Endothelial cell of umbilical vein (primary cell): ENCODE data around the gene SERPINA12. TPM values are rescaled to one million over a fixed set of nuclear protein-coding genes. Genes with fewer than 3 reads are reported as not detected.

Experiments used
- BruUV-seq: library from RNA; stranded (reverse); fragments of 400-500 nt; replicated peaks from 2 replicates; lab custom pipeline; 2021; lab: Mats Ljungman, UMichigan
- CTCF ChIA-PET: fragments of 300-600, 350-600 bp; sonication (Branson Sonifier 250); formaldehyde crosslinking; loops from one replicate; lab custom pipeline; 2021; ENCODE audit warnings: antibody characterized with exemption, inconsistent platforms; lab: Charles Lee
- POLR2A ChIA-PET: fragments of 300-600, 350-600 bp; sonication (Branson Sonifier 250); formaldehyde crosslinking; loops from one replicate; lab custom pipeline; 2021; ENCODE audit warnings: antibody characterized with exemption, inconsistent platforms; lab: Charles Lee
- DNase-seq: peaks from one replicate; pipeline ENCODE4 v3.0.0-alpha.2; 2011; ENCODE audit warnings: low read depth, low spot score
- FAIRE-seq: peaks from 2 replicates; lab custom pipeline; 2011; peaks lifted over from hg19 to GRCh38; lab: Jason Lieb, UNC
- H2AFZ ChIP-seq: 2 replicates; pipeline ENCODE4 v1.6.0; 2012; ENCODE audit warnings: low read depth, low read length, control low read depth, inconsistent platforms
- H3K27ac ChIP-seq: 2 replicates; pipeline ENCODE4 v1.5.1; 2011; ENCODE audit warnings: low read depth, mild to moderate bottlenecking, control low read depth, low read length, moderate library complexity; ENCODE audit not compliant: insufficient read depth
- H3K27me3 ChIP-seq, 2 experiments: 2 replicates each; pipeline versions ENCODE4 v1.6.0 to v1.6.1; 2011; ENCODE audit warnings: low read length in 2 of 2, mixed read lengths in 1 of 2; ENCODE audit not compliant: control insufficient read depth in 2 of 2, insufficient read depth in 2 of 2
- H3K36me3 ChIP-seq, 2 experiments: 2 replicates in 1 of 2; 3 replicates in 1 of 2; pipeline ENCODE4 v1.5.1; 2011; ENCODE audit warnings: low read length in 2 of 2, mild to moderate bottlenecking in 1 of 2, moderate library complexity in 1 of 2; ENCODE audit not compliant: control insufficient read depth in 2 of 2, insufficient read depth in 2 of 2; ENCODE audit errors: extremely low read depth in 1 of 2
- H3K4me1 ChIP-seq: 3 replicates; pipeline ENCODE4 v1.5.1; 2011; ENCODE audit warnings: mild to moderate bottlenecking, low read length; ENCODE audit not compliant: control insufficient read depth, insufficient read depth; ENCODE audit errors: extremely low read depth
- H3K4me2 ChIP-seq: 2 replicates; pipeline ENCODE4 v1.6.1; 2011; ENCODE audit warnings: low read length, control low read depth, mixed read lengths; ENCODE audit not compliant: insufficient read depth
- H3K4me3 ChIP-seq, 3 experiments: fragments of 200-600 bp in 1 of 3; sonication (generic), shearing (Covaris generic) in 1 of 3; replicated peaks in 1 of 3; 2 replicates each; pipeline ENCODE4 v1.5.1; 2011 to 2016; ENCODE audit warnings: control low read depth in 3 of 3, low read length in 3 of 3, mild to moderate bottlenecking in 2 of 3, inconsistent platforms in 1 of 3, low read depth in 1 of 3, moderate library complexity in 1 of 3; ENCODE audit not compliant: insufficient read depth in 1 of 3
- H3K79me2 ChIP-seq: 2 replicates; pipeline ENCODE4 v1.6.0; 2012; ENCODE audit warnings: low read length, inconsistent platforms; ENCODE audit not compliant: control insufficient read depth, insufficient read depth
- H3K9ac ChIP-seq: replicated peaks from 2 replicates; pipeline ENCODE3; 2011; ENCODE audit warnings: low read length, control low read depth; ENCODE audit not compliant: insufficient read depth; ENCODE audit errors: extremely low read depth
- H3K9me1 ChIP-seq: replicated peaks from 3 replicates; pipeline ENCODE4 v1.6.0; 2011; ENCODE audit warnings: mild to moderate bottlenecking, low read length; ENCODE audit not compliant: control insufficient read depth, insufficient read depth; ENCODE audit errors: extremely low read depth
- H3K9me3 ChIP-seq: replicated peaks from 2 replicates; pipeline ENCODE4 v1.5.1; 2012; ENCODE audit warnings: low read length, inconsistent platforms; ENCODE audit not compliant: control insufficient read depth, insufficient read depth
- H4K20me1 ChIP-seq: replicated peaks from 2 replicates; pipeline ENCODE3; 2011; ENCODE audit warnings: mild to moderate bottlenecking, low read length; ENCODE audit not compliant: control insufficient read depth, insufficient read depth; ENCODE audit errors: extremely low read depth
- EZH2 ChIP-seq: IDR thresholded peaks from 2 replicates; pipeline ENCODE4 v1.6.1; 2012; ENCODE audit warnings: borderline replicate concordance, low read depth, mild to moderate bottlenecking, moderate library complexity, low read length, inconsistent platforms; ENCODE audit not compliant: severe bottlenecking
- FOS ChIP-seq: IDR thresholded peaks from 2 replicates; pipeline ENCODE4 v1.6.1; 2011; ENCODE audit warnings: mild to moderate bottlenecking, low read length, moderate library complexity, borderline replicate concordance; ENCODE audit not compliant: insufficient read depth
- GATA2 ChIP-seq: IDR thresholded peaks from 2 replicates; pipeline ENCODE4 v1.7.0; 2011; ENCODE audit warnings: low read depth, mild to moderate bottlenecking, moderate library complexity, mixed read lengths, low read length; ENCODE audit not compliant: insufficient read length, insufficient read depth
- JUN ChIP-seq: IDR thresholded peaks from 2 replicates; pipeline ENCODE4 v1.6.1; 2011; ENCODE audit warnings: borderline replicate concordance, low read depth; ENCODE audit not compliant: insufficient read length, insufficient read depth
- MYC ChIP-seq: IDR thresholded peaks from one replicate; pipeline ENCODE4 v1.6.1; 2011; ENCODE audit warnings: mild to moderate bottlenecking, low read depth, low read length
- POLR2A ChIP-seq: IDR thresholded peaks from 2 replicates; pipeline ENCODE4 v1.6.1; 2012; ENCODE audit warnings: low read depth, mild to moderate bottlenecking, control low read depth, low read length
- POLR2AphosphoS5 ChIP-seq: IDR thresholded peaks from 2 replicates; pipeline ENCODE4 v1.6.1; 2012; ENCODE audit warnings: low read depth, mild to moderate bottlenecking, control low read depth, low read length, moderate library complexity; ENCODE audit not compliant: insufficient read depth
- dilution Hi-C: fragments of 300-500 bp; cut with MboI; formaldehyde crosslinking; loops from one replicate; pipeline ENCODE4 v1.15.0; 2019; ENCODE audit warnings: low sequenced_read_pairs; ENCODE audit not compliant: extremely low pct_ligation_motif_present
- intact Hi-C: fragments of 100-400 bp; cut with micrococcal nuclease; formaldehyde crosslinking; loops from one replicate; pipeline ENCODE4 v1.10.0; 2022
- polyA plus RNA-seq, 4 experiments: library from polyadenylated mRNA; depleted of rRNA in 3 of 4; stranded (reverse) in 3 of 4; unstranded in 1 of 4; fragments of >200 nt; gene quantifications; 2 replicates each; pipeline versions ENCODE4 v1.2.1 to v1.2.3, GENCODE V29; 2011 to 2012; ENCODE audit warnings: missing spikeins in 1 of 4
- total RNA-seq: library from RNA; stranded (reverse); gene quantifications from 2 replicates; pipeline ENCODE4 v1.2.3, GENCODE V29; 2021
- TF ChIP-seq, protein P1 (sequence below): IDR thresholded peaks from 2 replicates; pipeline ENCODE4 v1.6.1; 2011; ENCODE audit not compliant: insufficient read depth, insufficient read length
- TF ChIP-seq, protein P2 (sequence below), 2 donors: IDR thresholded peaks; 1 replicate in 1 of 2; 2 replicates in 1 of 2; pipeline ENCODE4 v1.5.1; 2011; ENCODE audit warnings: low read length in 2 of 2, mild to moderate bottlenecking in 2 of 2, moderate library complexity in 2 of 2, control low read depth in 1 of 2, inconsistent platforms in 1 of 2, low read depth in 1 of 2; ENCODE audit not compliant: insufficient read depth in 1 of 2; ENCODE audit errors: extremely low read depth in 1 of 2

SERPINA12 gene
- total and polyA plus RNA-seq, 2 donors (not counting 3 experiments of a cell fraction or from before 2014, with no cell fraction given), result not detected

DNA sequence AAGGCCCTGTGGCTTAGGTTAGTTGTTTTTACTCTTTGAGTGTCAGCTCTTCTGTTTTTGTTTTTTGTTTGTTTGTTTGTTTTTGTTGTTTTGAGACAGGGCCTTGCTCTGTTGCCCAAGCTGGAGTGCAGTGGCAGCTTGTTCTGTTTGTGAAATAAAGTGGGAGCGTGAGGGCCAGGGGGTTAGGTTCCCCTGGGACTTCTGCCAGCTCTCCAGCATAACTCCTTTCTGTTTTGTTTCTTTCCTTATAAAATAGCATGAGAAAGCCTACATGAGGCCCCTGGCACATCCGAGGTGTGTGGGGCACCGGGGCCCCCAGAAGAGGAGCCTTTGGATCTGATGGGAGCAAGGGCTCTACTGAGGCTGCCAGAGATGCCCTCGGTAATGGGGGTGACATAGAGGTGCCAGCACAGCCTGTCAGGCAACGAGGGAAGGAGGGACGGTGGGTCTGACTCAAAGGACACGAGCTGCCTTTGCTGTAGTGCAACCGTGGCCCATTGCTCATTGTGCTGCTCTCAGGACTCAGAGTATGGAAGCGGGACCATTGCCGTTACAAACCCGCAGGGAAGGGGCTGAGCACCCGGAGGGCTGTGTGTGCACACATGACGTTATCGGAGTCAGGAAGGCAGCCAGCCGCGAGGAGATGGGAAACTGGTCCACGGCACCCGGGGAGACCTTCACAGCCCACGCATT is 47.6 kb downstream of the SERPINA12 start:
- intact Hi-C loops (no loop called here), dilution Hi-C loops (no loop called here)
- TF ChIP-seq FOS (no peak), MYC (no peak)
- TF ChIP-seq, protein P1, sequence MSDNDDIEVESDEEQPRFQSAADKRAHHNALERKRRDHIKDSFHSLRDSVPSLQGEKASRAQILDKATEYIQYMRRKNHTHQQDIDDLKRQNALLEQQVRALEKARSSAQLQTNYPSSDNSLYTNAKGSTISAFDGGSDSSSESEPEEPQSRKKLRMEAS, result no peak
- Histone ChIP-seq H3K9ac (no peak overlapping the region), H3K4me1 (no peaks in the 10 kb centered on the region), H3K36me3 (no peaks in the 10 kb centered on the region), H3K4me2 (no peak overlapping the region), H3K9me3 (peaks cover 2% of the 10 kb centered on the region), H3K27ac (no peak overlapping the region), H2AFZ (no peak overlapping the region), H3K79me2 (no peaks in the 10 kb centered on the region), H3K27me3 (no peaks in the 10 kb centered on the region), H3K9me1 (no peaks in the 10 kb centered on the region), H3K4me3 (no peak overlapping the region), H4K20me1 (no peaks in the 10 kb centered on the region)
- FAIRE-seq, result no peak
- ChIA-PET CTCF (no interaction called here), POLR2A (no interaction called here)
- BruUV-seq, result no TSS peak
- no peak for DNase-seq

DNA sequence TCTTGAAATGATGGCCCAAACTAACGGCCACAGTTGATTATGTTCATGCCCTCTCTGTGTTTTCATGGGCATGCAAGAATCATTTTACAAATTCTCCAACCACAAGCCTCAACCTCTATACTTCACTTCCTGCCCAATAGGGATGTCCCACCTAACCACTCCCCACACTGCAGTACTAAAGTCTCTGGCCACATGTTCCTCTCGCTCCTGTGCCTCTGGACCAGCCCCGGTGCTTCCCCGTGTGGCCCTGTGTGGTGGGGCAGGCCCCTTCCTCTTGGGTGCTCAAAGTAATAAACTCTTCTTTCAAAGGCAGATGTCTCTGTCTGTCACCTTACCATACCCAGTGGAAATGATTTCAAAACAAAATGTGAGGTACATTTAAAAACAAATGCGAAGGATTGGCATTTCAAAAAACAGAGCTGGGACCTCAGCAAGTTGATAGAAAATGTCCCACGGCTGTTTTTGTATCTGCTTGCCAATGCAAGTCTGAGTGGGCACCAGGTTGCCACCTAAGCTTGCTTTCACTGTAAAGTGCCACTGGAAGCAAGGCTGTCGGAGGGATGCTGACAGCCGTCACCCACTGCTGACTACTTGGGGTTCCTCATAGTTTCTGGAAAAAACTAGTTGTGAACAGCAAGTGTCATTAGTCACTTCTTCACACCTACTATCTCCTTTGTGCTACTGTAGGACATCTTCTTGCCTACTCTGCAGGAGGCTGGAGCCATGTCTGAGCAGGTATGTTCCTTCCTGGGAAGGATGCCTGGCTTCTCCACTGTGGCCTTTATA is 48.4 kb downstream of the SERPINA12 start:
- Histone ChIP-seq H3K9me3 (peaks cover 2% of the 10 kb centered on the region), H2AFZ (no peak overlapping the region), H3K79me2 (no peaks in the 10 kb centered on the region), H3K9ac (no peak overlapping the region), H3K9me1 (no peaks in the 10 kb centered on the region), H3K36me3 (no peaks in the 10 kb centered on the region), H4K20me1 (no peaks in the 10 kb centered on the region), H3K27ac (no peak overlapping the region), H3K27me3 (no peaks in the 10 kb centered on the region), H3K4me1 (no peaks in the 10 kb centered on the region), H3K4me2 (no peak overlapping the region), H3K4me3 (no peak overlapping the region)
- no peak for FAIRE-seq
- BruUV-seq, result no TSS peak
- ChIA-PET POLR2A (no interaction called here), CTCF (no interaction called here)
- intact Hi-C loops, result no loop called here
- dilution Hi-C loops, result no loop called here
- DNase-seq, result no peak
- no peak for TF ChIP-seq JUN
- TF ChIP-seq, protein P1, result no peak
- no peak for TF ChIP-seq FOS
- TF ChIP-seq, protein P2, sequence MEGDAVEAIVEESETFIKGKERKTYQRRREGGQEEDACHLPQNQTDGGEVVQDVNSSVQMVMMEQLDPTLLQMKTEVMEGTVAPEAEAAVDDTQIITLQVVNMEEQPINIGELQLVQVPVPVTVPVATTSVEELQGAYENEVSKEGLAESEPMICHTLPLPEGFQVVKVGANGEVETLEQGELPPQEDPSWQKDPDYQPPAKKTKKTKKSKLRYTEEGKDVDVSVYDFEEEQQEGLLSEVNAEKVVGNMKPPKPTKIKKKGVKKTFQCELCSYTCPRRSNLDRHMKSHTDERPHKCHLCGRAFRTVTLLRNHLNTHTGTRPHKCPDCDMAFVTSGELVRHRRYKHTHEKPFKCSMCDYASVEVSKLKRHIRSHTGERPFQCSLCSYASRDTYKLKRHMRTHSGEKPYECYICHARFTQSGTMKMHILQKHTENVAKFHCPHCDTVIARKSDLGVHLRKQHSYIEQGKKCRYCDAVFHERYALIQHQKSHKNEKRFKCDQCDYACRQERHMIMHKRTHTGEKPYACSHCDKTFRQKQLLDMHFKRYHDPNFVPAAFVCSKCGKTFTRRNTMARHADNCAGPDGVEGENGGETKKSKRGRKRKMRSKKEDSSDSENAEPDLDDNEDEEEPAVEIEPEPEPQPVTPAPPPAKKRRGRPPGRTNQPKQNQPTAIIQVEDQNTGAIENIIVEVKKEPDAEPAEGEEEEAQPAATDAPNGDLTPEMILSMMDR (IDR thresholded peaks at IDR 0.05; ENCODE audit: extremely low read depth in 1 of 2, insufficient read depth in 1 of 2, low read depth in 1 of 2, low read length in 2 of 2), result no peak
- no peak for TF ChIP-seq GATA2
- no peak for TF ChIP-seq MYC
- no peak for TF ChIP-seq POLR2AphosphoS5
- TF ChIP-seq POLR2A, result no peak
- TF ChIP-seq EZH2, result no peak
